ENCODE measurements around the gene TRABD2A.
"Not testable (repeated sequence)": the region's sequence is repeated elsewhere in the genome, so short reads cannot be mapped to it uniquely, and the experiment has no call there.

TRABD2A gene

GRCh38 chr2:84879584-84880394 lies 1.1 kb downstream of the TRABD2A start:
- H3K4me2 ChIP-seq, result peak overlapping the region; percentile 80 to 100 (median 87)
- no peak overlapping the region for H3K27ac ChIP-seq

GRCh38 chr2:84878896-84879583 lies 1.8 kb downstream of the TRABD2A start:
- no peak overlapping the region for H3K27ac ChIP-seq
- H3K4me2 ChIP-seq, result peak overlapping the region in 5 of 11 experiments; percentile 6 to 100 (median 67); a peak in 6 of 22 replicates
- peak overlapping the region in 2 of 10 experiments; percentile 36 to 44; a peak in 2 of 20 replicates for H3K4me3 ChIP-seq
- H3K36me3 ChIP-seq, result no peaks in the 10 kb centered on the region
- TF ChIP-seq Cebpa-rat (IDR thresholded peaks at IDR 0.05), result no peak
- H4K20me1 ChIP-seq, result peaks cover 0 to 18% (median 9%) of the 10 kb centered on the region in 11 experiments; a peak in 14 of 22 replicates
- H3K27me3 ChIP-seq, result peaks cover 64 to 83% (median 75%) of the 10 kb centered on the region in 11 experiments
- H3K9ac ChIP-seq, result no peak overlapping the region
- no peaks in the 10 kb centered on the region for H3K9me3 ChIP-seq (replicated peaks in 1 of 11)
- peaks cover 18 to 31% (median 22%) of the 10 kb centered on the region in 10 experiments for H3K4me1 ChIP-seq

More at GRCh38 chr2:84879584-84880394, 1.1 kb downstream of the TRABD2A start:
- no peak for TF ChIP-seq Cebpa-rat (IDR thresholded peaks at IDR 0.05)
- Histone ChIP-seq H3K36me3 (no peaks in the 10 kb centered on the region), H4K20me1 (peaks cover 0 to 18% (median 9%) of the 10 kb centered on the region in 11 experiments; a peak in 14 of 22 replicates), H3K4me3 (peak overlapping the region; percentile 43 to 68 (median 56); a peak in 13 of 20 replicates), H3K9me3 (replicated peaks in 1 of 11) (no peaks in the 10 kb centered on the region), H3K4me1 (peaks cover 18 to 31% (median 21%) of the 10 kb centered on the region in 10 experiments), H3K9ac (peak overlapping the region in 1 of 11 experiments; percentile 52; a peak in 2 of 22 replicates), H3K27me3 (peaks cover 72 to 90% (median 82%) of the 10 kb centered on the region in 11 experiments)

GRCh38 chr2:84878459-84878858 lies 2.4 kb downstream of the TRABD2A start:
- H3K27me3 ChIP-seq, result peaks cover 58 to 77% (median 69%) of the 10 kb centered on the region in 11 experiments
- H4K20me1 ChIP-seq, result peaks cover 0 to 18% (median 9%) of the 10 kb centered on the region in 11 experiments; a peak in 14 of 22 replicates

GRCh38 chr2:84876369-84876768 lies 4.5 kb downstream of the TRABD2A start:
- Histone ChIP-seq H4K20me1 (peaks cover 0 to 13% (median 9%) of the 10 kb centered on the region in 11 experiments; a peak in 14 of 22 replicates), H3K4me3 (no peak overlapping the region), H3K27me3 (peaks cover 41 to 56% (median 49%) of the 10 kb centered on the region in 11 experiments), H3K9ac (no peak overlapping the region), H3K36me3 (no peaks in the 10 kb centered on the region), H3K4me2 (no peak overlapping the region), H3K4me1 (peaks cover 13 to 23% (median 15%) of the 10 kb centered on the region in 10 experiments), H3K27ac (no peak overlapping the region), H3K9me3 (replicated peaks in 1 of 11) (no peaks in the 10 kb centered on the region)
- TF ChIP-seq Cebpa-rat (IDR thresholded peaks at IDR 0.05), result no peak

More at GRCh38 chr2:84878459-84878858, 2.4 kb downstream of the TRABD2A start:
- no peak overlapping the region for H3K4me3 ChIP-seq
- H3K27ac ChIP-seq, result no peak overlapping the region
- no peak for TF ChIP-seq Cebpa-rat (IDR thresholded peaks at IDR 0.05)
- H3K36me3 ChIP-seq, result no peaks in the 10 kb centered on the region
- peak overlapping the region in 1 of 11 experiments; percentile 6; a peak in 1 of 22 replicates for H3K4me2 ChIP-seq
- H3K4me1 ChIP-seq, result peaks cover 18 to 31% (median 22%) of the 10 kb centered on the region in 10 experiments
- H3K9ac ChIP-seq, result no peak overlapping the region
- no peaks in the 10 kb centered on the region for H3K9me3 ChIP-seq (replicated peaks in 1 of 11)

GRCh38 chr2:84875619-84876018 lies 5.3 kb downstream of the TRABD2A start:
- H3K4me3 ChIP-seq; H3K9ac ChIP-seq; H3K4me2 ChIP-seq; H3K9me3 ChIP-seq (replicated peaks in 1 of 11); H3K27ac ChIP-seq; H3K36me3 ChIP-seq; H4K20me1 ChIP-seq: not testable (repeated sequence)
- H3K4me1 ChIP-seq, result peaks cover 7 to 17% (median 7%) of the 10 kb centered on the region in 10 experiments
- H3K27me3 ChIP-seq, result peaks cover 33 to 49% (median 41%) of the 10 kb centered on the region in 11 experiments

GRCh38 chr2:84875213-84875560 lies 5.7 kb downstream of the TRABD2A start:
- Histone ChIP-seq H3K4me3 (no peak overlapping the region), H3K4me1 (peaks cover 2 to 14% (median 4%) of the 10 kb centered on the region in 10 experiments; a peak in 19 of 20 replicates), H4K20me1 (peaks cover 0 to 3% (median 2%) of the 10 kb centered on the region in 11 experiments; a peak in 11 of 22 replicates), H3K9ac (no peak overlapping the region), H3K27ac (no peak overlapping the region), H3K9me3 (replicated peaks in 1 of 11) (no peaks in the 10 kb centered on the region), H3K27me3 (peaks cover 29 to 44% (median 37%) of the 10 kb centered on the region in 11 experiments), H3K4me2 (no peak overlapping the region), H3K36me3 (no peaks in the 10 kb centered on the region)
- no peak for TF ChIP-seq Cebpa-rat (IDR thresholded peaks at IDR 0.05)

GRCh38 chr2:84874381-84875212 lies 6.3 kb downstream of the TRABD2A start:
- H3K36me3 ChIP-seq, result no peaks in the 10 kb centered on the region
- TF ChIP-seq Cebpa-rat (IDR thresholded peaks at IDR 0.05), result no peak
- no peak overlapping the region for H3K27ac ChIP-seq
- peaks cover 24 to 38% (median 31%) of the 10 kb centered on the region in 11 experiments for H3K27me3 ChIP-seq
- peaks cover 0 to 12% (median 1%) of the 10 kb centered on the region in 10 experiments; a peak in 5 of 20 replicates for H3K4me1 ChIP-seq
- no peaks in the 10 kb centered on the region for H4K20me1 ChIP-seq
- H3K4me2 ChIP-seq, result no peak overlapping the region
- no peaks in the 10 kb centered on the region for H3K9me3 ChIP-seq (replicated peaks in 1 of 11)
- H3K4me3 ChIP-seq, result no peak overlapping the region
- H3K9ac ChIP-seq, result no peak overlapping the region

GRCh38 chr2:84873350-84873749 lies 7.5 kb downstream of the TRABD2A start:
- no peak overlapping the region for H3K27ac ChIP-seq
- H3K4me3 ChIP-seq, result no peak overlapping the region
- no peaks in the 10 kb centered on the region for H4K20me1 ChIP-seq
- no peak overlapping the region for H3K4me2 ChIP-seq
- H3K27me3 ChIP-seq, result peaks cover 12 to 26% (median 18%) of the 10 kb centered on the region in 11 experiments
- H3K4me1 ChIP-seq, result peaks cover 0 to 6% (median 0%) of the 10 kb centered on the region in 10 experiments; a peak in 3 of 20 replicates
- TF ChIP-seq Cebpa-rat (IDR thresholded peaks at IDR 0.05), result no peak
- no peaks in the 10 kb centered on the region for H3K36me3 ChIP-seq
- no peak overlapping the region for H3K9ac ChIP-seq
- H3K9me3 ChIP-seq (replicated peaks in 1 of 11), result no peaks in the 10 kb centered on the region

- not testable (repeated sequence) for H3K4me3 ChIP-seq; H3K27ac ChIP-seq; H3K9ac ChIP-seq; H3K9me3 ChIP-seq (replicated peaks in 1 of 11); H3K4me1 ChIP-seq; H3K4me2 ChIP-seq; H4K20me1 ChIP-seq; H3K36me3 ChIP-seq
- H3K27me3 ChIP-seq, result peaks cover 5 to 19% (median 12%) of the 10 kb centered on the region in 11 experiments; a peak in 20 of 22 replicates
Observed at GRCh38 chr2:84872691-84873090, 8.2 kb downstream of the TRABD2A start.
